HG03196 (cell line): ENCODE data around the gene PTPN2.

Source experiments
- ATAC-seq: cut with Tn5 transposase; IDR thresholded peaks from one replicate; pipeline ENCODE4 v1.9.1; 2021; ENCODE audit not compliant: unreplicated experiment

PTPN2 gene

DNA sequence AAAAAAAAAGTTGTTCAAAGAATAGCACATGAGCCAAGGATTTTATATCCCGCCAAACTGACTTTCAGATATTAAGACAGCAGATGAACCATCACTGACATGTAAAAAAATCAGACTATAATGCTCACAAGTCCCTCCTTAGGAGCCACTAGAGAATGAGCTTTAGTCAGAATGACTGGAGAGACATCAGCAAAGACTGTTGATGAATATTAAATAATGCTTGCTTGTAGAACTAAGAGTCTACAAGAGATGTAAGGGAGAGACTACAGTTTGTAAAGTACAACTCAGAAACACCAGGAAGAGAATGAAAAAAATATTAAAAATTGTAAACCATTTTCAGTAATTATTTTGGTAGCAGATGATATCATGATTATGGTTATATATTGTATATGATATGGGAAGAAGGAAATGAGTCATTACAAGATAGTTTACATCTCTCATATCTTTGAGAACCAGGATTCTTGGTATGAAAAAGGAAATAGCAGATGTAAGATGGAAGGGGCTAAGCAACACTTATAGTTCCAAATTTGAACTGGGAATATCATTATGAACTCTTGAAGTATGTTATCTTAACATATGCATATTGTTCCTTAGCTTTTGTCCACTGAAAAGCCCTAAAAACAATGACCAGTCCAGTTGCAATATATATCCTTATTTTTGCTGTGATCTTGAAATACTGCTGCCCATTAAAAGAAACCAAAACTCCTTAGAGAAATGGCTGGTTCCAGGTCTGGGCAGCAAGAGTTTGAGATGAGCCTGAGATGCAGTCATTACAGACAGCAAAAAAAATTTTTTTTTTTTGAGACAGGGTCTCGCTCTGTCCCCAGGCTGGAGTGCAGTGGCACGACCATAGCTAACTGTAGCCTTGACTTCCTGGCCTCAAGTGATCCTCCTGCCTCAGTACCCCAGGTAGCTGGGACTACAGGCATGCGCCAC, 55.7 kb downstream of the PTPN2 start:
- ATAC-seq, result no peak

DNA sequence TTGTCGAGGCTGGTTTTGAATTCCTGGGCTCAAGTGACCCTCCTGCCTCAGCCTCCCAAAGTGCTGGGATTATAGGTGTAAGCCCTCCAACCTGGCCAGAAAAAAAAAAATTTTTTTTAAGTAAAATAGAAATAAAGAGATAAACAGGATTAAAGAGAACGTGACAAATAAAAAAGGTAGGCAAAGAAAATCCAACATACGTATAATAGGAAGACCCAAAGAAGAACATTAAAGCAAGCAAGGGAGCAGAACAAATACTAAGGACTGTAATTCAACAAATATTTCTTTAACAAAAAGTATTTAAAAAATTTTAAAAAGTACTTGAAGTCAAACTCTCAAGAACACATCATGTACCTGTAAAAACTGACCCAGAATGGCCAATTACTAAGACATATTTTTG, 56.4 kb downstream of the PTPN2 start:
- no peak for ATAC-seq

DNA sequence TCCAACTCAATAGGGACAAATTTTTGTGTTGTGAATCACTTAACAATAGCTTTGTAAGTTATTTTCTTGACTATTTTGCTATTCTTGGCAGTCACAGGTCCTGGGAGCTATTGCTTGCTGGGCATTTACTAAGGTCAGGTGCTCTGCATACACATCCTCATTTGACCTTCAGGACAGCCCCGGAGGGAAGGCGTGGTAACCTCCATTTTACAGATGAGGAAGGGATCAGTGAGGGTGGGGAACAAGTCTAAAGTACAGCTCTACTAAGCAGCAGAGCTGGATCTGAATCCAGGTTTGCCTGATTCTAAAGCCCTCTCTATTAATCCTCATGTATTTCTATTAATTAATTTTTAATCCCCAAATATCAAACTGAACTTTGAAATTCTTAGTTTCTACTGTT, 58.8 kb downstream of the PTPN2 start:
- no peak for ATAC-seq

DNA sequence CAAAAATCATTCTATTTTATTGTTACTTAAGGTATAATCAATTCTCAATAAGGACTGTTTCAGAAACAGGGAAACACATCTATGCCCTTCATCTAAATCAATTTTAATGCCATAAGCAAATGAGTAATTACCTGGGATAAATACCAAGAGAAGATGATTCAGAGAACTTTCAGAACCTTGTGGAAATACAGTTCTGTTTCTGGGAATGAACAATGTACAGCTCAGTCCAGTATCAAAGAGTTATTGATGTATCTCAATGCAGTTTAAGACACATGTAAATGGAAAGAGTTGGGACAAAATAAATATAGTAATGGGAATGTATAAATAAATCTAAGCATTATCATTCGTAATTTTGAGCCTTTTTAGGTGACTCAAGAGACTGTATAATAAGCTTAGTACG, 60.1 kb downstream of the PTPN2 start:
- ATAC-seq, result no peak

DNA sequence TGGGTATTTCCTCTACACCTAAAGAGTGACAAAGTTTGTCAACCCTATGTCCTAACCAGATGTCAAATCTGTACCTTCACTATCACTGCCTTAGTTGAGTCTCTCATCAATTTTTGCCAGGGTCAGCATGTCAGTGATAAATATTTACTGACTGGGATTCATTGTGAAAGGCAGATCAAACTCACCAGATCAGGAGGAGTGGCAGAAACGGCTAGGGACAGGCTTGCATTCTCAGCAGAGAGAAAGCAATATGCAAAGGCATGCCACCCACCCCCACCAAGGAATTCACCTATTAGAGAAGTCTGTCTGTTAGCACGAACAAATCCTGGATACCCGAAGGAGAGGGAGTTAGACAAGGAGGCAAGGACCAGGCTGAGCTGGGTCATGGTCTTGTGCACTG, 62.6 kb downstream of the PTPN2 start:
- ATAC-seq, result no peak

DNA sequence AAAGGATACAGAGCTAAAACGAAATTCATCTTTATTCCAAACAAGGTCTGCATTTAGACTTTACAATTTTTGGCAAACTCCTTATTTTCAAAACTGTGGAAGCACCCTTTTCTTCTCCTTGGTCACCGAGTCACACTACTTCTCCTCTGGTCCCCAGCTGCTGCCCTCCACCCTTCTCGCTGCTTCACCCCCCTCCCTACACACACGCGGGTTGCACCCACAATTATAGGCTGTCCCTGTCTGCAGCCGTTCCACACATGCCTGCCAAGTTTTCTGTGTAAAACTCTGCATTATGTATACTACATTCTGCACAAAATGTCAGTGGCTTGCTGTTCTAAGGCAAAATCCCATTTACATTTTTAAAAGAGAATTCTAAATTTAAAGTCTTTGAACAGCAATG, 63.5 kb downstream of the PTPN2 start:
- ATAC-seq, result no peak

DNA sequence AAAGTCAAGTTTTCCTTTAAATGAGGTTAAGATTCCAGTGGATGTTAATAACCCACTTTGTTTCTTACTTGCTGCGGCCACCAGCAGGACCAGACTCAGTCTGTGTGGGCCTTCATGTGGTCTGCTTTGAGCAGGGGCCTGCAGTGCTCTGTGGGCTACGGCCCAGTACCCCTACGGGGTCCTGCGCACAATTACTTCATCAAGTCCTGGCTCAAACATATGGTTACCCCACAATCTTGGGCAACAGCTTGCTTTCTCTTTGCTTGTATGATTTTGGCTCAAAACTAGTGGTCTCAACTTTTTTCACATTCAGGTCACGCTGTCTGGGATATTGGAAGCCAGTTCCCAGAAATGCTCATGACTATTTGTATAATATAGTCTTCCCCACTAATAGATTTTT, 64.2 kb downstream of the PTPN2 start:
- ATAC-seq, result no peak

DNA sequence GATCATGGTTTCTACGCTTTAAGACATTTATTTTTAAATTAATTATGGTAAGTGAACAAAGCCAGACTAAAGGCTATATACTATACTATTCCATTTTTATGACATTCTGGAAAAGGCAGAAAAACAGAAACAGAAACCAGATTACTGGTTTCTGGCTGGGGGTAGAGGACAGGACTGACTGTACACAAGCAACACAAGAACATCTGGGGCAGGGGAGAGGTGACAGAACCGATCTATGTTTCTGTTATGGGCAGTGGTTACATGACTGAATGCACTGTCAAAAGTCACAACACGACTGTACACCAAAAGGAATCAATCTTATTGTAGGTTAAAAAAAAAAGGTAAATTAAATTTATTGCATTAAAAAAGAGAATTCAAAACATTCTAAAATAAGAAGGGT, 64.7 kb downstream of the PTPN2 start:
- no peak for ATAC-seq

DNA sequence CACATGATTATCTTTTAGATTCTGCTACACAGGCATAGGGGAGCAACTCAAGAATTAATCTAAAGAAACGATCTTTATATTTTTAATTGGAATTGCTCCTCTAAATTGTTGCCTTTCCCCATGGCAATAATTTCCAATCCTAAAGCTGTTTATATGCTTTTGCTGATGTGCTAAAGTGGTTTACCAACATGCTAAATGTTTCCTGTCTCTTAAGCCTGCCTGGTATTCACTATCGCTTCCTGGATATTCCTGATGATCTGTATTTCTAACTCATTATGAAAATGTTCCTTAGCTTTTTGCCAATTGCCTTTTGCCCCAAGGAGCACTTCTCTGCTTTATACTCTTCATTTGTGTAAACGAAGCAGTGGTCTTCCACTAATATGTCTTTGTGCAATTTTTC, 65.8 kb downstream of the PTPN2 start:
- ATAC-seq, result no peak

DNA sequence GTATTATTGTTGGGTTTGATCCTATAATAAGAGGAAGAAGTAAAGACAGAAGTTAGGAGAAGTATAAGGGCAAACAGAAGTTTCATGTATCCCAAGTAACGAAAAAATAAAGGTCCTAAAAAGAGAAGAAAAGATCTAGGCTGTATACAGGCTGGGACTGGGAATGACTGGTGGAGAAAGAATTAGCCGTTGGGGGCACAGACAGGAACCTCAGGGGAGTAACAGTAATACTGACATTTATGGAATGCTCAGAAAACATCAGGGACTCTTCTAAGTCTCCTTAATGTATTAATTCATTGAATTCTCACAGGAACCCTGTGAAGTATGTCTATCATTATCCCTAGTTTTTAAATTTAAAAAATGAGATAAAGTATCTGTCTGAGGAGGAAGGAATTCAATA, 67.6 kb downstream of the PTPN2 start:
- no peak for ATAC-seq

DNA sequence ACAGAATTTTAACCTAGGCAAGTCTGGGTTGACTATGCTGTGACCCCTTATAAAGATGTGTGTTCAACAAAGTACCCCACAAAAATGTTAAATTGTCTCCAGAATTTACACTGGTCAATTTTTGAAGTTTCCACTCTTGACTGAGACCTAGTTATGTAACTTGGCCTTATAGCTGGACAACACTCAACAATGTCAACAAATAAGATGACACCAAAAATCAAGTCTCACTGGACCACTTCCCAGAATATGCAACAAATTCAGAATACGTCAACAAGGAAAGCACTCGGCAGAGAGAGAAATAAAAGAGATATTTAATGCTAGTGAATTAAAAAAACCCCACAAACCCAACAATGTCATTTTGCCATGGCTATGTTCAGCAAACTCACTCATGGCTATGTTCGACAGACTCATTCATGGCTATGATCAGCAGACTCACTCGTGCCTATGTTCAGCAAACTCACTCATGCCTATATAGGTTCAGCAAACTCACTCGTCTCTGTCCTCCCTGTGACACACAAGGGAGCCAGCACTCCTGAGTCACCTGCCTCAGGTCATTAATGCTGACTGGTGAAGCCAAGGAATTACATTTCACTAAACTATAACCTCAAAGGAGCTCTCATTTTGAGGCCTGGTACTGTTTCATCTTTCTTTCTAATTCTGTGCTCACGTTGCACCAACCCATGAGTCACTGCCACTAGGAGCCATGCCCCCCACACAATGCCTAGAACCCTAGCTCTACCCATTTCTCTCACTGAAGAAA, 72.7 kb downstream of the PTPN2 start:
- ATAC-seq, result no peak

DNA sequence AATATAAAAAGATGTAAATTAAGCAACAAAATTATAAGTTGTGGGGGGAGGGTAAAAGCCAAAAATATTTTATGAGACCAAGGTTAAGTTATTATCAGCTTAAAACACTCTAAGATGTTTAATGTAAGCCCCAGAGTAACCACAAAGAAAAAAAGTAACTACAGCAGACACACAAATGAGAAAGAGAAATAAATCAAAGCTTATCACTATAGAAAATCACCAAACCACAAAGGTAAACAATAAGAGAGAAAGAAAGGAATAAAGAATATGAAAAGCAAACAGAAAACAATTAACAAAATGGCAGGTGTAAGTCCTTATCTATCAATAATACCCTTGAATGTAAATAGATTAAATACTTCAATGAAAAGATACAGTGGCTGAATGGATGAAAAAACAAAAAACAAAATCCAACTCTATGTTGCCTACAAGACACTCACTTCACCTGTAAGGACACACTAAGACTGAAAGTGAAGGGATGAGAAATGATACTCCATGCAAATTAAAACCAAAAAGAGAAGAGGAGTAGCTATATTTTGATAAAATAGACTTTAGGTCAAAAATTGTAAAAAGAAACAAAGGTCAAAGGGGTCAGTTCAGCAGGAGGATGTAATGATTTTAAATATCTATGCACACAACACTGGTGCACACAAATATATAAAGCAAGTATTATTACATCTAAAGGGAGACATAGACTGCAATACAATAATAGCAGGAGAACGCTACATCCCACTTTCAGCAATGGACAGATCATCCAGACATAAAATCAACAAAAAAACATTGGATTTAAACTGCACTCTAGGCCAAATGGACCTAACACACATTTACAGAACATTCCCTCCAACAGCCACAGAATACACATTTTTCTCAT, 80.7 kb downstream of the PTPN2 start:
- ATAC-seq, result no peak

DNA sequence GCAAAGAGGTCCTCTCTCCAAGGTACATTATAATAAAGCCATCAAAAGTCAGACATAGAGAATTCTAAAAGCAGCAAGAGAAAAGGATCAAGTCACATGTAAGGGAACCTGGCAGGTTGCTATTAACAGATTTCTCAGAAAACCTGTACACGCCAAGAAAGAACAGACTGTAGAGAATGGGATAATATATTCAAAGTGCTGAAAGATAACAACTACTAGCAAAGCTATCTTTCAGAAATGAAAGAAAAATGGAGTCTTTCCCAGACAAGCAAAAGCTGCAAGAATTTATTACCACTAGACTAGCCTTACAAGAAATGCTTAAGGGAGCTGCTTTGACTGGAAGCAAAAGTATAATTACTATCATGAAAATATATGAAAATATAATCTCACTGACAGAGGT, 81.5 kb downstream of the PTPN2 start:
- no peak for ATAC-seq

DNA sequence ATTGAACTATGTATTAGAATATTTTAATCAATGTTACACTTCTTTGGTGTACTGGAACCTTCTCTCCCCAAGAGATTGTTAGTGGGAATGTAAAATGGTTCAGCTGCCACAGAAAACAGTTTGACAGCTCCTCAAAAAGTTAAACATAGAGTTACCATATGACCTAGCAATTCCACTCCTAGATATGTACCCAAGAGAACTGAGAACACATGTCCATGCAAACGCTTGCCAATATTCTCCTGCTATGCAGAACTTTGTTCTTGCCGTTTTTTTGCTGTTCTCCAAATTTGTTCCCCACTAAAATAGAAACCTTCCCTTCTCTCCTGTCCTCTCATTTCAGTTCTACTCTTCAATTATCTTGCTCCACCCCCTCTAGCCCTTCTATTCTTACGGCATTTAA, 87.6 kb downstream of the PTPN2 start:
- no peak for ATAC-seq

DNA sequence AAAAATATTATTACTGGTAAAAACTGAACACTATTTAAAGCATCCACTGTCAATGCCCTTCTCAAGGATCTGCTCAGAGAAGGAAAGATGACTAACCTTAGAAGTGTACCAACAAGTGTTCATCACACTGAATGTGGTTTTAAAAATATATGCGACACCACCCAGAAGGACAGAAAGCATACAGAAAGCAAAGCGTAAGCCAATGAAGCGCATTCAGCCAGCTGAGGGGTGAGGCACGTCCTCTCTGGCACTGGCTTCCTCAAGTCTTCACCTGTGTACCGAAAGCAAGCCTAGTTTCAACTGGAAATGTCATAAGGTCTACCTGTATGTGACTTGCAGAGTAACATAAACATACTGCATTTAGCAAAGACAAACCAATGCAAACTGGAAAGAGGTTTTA, 92.4 kb downstream of the PTPN2 start:
- no peak for ATAC-seq

DNA sequence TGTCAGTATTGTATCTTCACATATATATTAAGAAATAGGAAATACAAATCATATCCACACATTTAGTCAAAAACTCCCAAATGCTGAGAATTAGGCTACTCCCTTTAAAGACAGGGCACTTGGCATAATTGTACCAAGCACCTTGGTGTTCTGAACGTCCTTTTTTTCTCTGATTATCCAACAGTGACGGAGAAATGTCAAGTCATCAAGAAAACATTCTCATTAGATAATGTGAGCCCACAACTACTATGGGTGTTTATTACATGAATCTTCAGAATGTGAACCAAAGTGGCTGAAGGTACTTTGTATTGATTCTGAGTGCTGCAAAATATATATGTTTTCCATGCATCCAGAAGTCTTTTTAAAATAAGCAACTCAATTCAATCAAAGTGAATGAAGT, 97.4 kb downstream of the PTPN2 start:
- no peak for ATAC-seq

DNA sequence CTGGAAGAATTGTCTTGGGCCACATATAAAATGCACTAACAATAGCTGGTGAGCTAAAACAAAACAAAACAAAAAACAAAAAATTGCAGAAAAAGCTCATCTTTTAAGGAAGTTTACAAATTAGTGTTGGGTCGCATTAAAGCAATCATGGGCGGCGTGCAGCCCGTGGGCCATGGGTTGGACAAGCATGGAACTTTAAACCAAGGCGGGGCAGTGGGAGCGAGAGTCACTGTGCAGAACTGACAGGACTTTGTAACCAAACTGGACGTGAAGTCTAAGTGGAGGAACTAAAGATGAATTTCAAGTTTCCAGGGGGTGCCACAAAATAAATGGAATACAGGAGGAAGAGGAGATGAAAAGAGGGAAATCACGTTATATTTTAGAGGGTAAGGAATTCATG, 100.5 kb downstream of the PTPN2 start:
- ATAC-seq, result no peak

DNA sequence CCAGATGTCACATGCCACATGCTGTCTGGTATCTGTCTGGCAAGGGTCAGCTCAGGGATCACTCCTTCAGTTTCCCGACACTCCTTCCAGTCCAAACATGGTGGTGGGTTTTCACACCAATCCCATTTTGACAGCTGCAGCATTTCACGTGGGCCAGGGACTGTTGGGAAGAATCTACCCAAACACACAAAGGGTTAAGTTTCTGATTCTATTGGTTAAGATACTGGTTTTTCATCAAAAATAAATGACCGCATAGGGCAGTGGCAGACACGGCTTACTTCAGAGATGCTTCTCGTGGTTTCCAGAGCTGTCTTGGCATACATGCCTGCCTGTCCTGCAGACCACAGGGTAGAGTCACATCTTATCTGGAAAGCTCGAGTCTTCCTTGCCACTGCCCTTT, 101.5 kb downstream of the PTPN2 start:
- ATAC-seq, result no peak

DNA sequence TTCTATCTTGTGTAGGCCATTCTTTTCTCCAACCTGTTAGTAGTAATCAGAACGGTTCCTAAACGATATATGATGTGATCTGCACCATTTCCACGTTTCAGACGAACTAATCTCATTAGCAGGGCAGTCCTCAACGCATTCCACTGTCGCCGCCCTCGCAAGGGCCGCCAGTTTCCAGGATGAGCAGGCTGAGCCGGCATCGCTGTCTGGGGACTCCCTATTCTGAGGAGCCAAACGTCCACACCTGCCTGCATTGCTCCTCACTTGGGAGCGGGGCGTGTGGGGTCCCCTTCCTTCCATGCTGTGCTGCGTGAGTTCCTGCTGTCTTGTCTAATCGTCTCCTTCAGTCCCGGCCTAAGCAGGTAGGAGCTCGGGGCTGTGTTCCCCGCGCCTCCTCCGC, 104.6 kb downstream of the PTPN2 start:
- ATAC-seq, result no peak

DNA sequence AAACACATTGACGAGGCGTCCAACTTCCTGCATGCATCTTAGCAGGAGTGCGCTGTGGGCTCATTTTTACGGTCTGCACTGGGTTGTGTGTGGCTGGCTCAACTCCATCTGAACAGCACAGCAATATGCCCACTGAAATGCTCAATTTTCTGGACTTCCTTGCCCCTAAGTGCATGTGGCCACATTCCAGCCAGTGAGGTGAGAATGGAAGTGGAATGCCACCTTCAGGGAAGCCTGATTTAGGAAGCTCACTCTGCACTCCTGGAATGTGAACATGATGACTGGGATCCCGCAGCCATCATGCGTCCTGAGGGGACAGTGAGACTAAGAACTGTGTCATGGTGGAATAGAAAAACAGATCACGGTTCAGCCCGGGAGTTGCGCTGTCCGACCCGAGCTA, 105.0 kb downstream of the PTPN2 start:
- ATAC-seq, result no peak

DNA sequence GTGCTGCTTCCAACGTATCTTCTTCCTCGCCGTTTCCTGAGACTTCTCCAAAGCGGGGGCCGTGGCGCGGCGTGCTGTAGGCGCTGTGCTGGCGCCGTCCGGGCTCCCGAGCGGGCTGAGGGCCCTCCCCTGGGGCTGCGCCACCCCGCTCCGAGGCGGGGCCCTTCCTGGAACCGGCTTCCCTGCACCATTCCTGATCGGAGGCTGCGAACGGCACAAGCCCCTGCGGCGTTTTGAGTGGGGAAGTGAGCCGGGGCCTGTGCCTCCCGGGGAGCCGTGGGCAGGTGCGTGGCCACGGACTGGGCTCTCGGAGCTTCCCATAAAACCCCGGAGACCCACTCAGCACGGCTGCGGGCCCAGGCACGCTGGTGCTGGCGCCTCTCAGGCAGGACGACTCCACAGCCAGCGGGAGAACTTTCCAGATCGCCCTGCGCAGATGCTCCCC, 106.5 kb downstream of the PTPN2 start:
- no peak for ATAC-seq
